ENCODE data around the gene ADH5.

DNA sequence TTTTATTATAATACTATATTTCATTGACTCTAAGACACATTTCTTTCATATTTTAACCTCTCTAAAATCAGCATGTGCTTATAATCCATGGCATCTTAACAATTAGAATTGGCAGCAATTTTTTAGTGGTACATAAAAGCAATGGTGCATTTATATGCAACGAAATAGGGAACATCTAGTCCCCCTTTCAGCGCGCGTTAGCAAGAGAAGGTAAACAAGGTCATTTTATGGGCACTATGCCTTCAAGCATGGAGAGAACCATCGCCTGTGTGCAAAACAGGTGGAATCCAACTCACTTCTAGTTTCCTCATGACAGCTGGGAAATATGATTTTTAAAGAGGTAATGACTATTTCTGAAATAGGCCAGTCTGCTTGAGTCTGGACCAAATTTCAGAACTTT, 6.4 kb downstream of the ADH5 start:
- TF ChIP-seq, protein P1, sequence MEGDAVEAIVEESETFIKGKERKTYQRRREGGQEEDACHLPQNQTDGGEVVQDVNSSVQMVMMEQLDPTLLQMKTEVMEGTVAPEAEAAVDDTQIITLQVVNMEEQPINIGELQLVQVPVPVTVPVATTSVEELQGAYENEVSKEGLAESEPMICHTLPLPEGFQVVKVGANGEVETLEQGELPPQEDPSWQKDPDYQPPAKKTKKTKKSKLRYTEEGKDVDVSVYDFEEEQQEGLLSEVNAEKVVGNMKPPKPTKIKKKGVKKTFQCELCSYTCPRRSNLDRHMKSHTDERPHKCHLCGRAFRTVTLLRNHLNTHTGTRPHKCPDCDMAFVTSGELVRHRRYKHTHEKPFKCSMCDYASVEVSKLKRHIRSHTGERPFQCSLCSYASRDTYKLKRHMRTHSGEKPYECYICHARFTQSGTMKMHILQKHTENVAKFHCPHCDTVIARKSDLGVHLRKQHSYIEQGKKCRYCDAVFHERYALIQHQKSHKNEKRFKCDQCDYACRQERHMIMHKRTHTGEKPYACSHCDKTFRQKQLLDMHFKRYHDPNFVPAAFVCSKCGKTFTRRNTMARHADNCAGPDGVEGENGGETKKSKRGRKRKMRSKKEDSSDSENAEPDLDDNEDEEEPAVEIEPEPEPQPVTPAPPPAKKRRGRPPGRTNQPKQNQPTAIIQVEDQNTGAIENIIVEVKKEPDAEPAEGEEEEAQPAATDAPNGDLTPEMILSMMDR (IDR thresholded peaks at IDR 0.05) = no peak
- TF ChIP-seq POLR2A (IDR thresholded peaks at IDR 0.05) = no peak
